ENCODE results near the gene NTHL1.
A peak's percentile ranks its signal among the peaks of the same experiment; 100 is the strongest.

NTHL1 gene

DNA sequence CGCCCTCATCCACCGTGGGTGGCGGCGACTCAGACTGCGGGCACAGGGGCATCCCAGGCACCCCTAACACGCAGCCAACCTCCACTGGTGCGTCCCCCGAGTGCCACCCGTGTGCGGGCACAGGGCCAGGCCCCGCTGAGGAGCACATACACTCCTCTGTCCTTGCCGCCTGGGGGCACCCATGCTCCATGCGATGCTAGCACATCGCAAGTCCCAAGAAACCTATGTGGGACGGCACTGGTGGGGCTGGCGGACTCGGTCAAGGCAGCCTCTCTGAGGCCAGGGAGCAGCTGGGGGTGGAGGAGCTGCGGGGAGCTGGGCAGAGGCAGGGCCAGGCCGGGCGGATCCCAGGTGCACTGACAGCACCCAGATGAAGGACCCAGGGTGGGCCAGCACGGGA, 42.0 kb downstream of the NTHL1 start:
- H3K4me3 Mint-ChIP-seq = peak overlapping the region in 2 of 3 experiments; percentile 64 to 80
- H3K36me3 Mint-ChIP-seq (ENCODE audit: low read depth) = peaks cover 8% of the 10 kb centered on the region
- no peaks in the 10 kb centered on the region for H3K9me3 Mint-ChIP-seq
- H3K27me3 Mint-ChIP-seq (ENCODE audit: low read depth) = peaks cover 4% of the 10 kb centered on the region
- H3K4me1 Mint-ChIP-seq = peaks cover 39% of the 10 kb centered on the region
- peak overlapping the region in 2 of 3 experiments; percentile 27 to 33 for H3K27ac Mint-ChIP-seq
- TF ChIP-seq, protein P1, sequence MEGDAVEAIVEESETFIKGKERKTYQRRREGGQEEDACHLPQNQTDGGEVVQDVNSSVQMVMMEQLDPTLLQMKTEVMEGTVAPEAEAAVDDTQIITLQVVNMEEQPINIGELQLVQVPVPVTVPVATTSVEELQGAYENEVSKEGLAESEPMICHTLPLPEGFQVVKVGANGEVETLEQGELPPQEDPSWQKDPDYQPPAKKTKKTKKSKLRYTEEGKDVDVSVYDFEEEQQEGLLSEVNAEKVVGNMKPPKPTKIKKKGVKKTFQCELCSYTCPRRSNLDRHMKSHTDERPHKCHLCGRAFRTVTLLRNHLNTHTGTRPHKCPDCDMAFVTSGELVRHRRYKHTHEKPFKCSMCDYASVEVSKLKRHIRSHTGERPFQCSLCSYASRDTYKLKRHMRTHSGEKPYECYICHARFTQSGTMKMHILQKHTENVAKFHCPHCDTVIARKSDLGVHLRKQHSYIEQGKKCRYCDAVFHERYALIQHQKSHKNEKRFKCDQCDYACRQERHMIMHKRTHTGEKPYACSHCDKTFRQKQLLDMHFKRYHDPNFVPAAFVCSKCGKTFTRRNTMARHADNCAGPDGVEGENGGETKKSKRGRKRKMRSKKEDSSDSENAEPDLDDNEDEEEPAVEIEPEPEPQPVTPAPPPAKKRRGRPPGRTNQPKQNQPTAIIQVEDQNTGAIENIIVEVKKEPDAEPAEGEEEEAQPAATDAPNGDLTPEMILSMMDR (IDR thresholded peaks at IDR 0.05; ENCODE audit: unreplicated experiment in 3 of 3) = no peak

GRCh38 chr16:2004795-2005517, 42.7 kb downstream of the NTHL1 start:
- Mint-ChIP-seq H3K27ac (no peak overlapping the region), H3K9me3 (no peaks in the 10 kb centered on the region), H3K27me3 (ENCODE audit: low read depth) (peaks cover 4% of the 10 kb centered on the region), H3K4me1 (peaks cover 34% of the 10 kb centered on the region), H3K36me3 (ENCODE audit: low read depth) (peaks cover 8% of the 10 kb centered on the region), H3K4me3 (no peak overlapping the region)
- TF ChIP-seq, protein P1 (IDR thresholded peaks at IDR 0.05; ENCODE audit: unreplicated experiment in 3 of 3) = no peak

DNA sequence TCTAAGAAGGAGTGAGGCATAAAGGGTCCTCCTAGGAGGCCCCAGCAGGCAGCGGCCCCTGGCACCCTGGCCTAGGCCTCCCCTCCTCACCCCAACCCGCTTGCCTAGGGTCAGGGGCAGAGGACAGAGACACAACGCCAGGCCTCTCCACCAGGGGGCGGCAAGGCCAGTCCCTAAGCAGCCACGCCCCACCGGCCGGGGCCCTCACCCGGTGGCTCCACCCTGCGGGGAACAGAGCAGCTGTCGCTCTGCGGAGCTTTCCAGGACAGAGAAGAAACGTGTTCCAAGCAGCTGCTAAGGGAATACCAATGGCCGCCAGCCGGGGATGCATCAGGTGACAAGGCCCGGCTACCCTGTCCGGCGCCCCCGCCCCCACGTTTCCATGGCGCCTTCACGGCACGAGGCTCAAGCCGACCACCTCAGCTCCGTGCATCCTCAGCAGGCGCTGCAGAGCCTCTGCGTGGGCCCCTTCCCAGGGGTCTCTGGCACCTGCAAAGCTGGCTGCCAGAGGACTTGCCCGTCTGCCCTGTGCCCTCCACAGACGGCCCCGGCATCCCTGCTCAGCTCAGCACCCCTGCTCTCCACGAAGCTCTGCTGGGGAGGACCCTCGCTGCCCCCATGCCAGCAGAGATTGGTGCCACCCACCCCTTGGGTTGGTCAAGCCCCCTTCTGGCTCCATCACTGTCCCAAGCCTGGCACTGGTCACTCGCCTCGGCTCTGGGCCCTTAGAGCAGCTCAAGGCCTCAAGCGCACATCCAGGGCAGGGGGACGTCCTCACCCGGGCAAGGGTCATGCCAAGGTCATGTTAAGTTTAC, 43.6 kb downstream of the NTHL1 start:
- no peak overlapping the region for H3K27ac Mint-ChIP-seq
- H3K9me3 Mint-ChIP-seq = no peaks in the 10 kb centered on the region
- peaks cover 8% of the 10 kb centered on the region for H3K36me3 Mint-ChIP-seq (ENCODE audit: low read depth)
- peaks cover 4% of the 10 kb centered on the region for H3K27me3 Mint-ChIP-seq (ENCODE audit: low read depth)
- H3K4me1 Mint-ChIP-seq = peaks cover 32% of the 10 kb centered on the region
- TF ChIP-seq, protein P1 (IDR thresholded peaks at IDR 0.05; ENCODE audit: unreplicated experiment in 3 of 3) = peak; percentile 94 to 97 (median 96)
- H3K4me3 Mint-ChIP-seq = no peak overlapping the region

GRCh38 chr16:2003231-2003826, 44.3 kb downstream of the NTHL1 start:
- Mint-ChIP-seq H3K27ac (no peak overlapping the region), H3K9me3 (no peaks in the 10 kb centered on the region), H3K4me1 (peaks cover 25% of the 10 kb centered on the region), H3K4me3 (no peak overlapping the region), H3K27me3 (ENCODE audit: low read depth) (peaks cover 4% of the 10 kb centered on the region), H3K36me3 (ENCODE audit: low read depth) (peaks cover 10% of the 10 kb centered on the region)
- TF ChIP-seq, protein P1 (IDR thresholded peaks at IDR 0.05; ENCODE audit: unreplicated experiment in 3 of 3) = no peak

DNA sequence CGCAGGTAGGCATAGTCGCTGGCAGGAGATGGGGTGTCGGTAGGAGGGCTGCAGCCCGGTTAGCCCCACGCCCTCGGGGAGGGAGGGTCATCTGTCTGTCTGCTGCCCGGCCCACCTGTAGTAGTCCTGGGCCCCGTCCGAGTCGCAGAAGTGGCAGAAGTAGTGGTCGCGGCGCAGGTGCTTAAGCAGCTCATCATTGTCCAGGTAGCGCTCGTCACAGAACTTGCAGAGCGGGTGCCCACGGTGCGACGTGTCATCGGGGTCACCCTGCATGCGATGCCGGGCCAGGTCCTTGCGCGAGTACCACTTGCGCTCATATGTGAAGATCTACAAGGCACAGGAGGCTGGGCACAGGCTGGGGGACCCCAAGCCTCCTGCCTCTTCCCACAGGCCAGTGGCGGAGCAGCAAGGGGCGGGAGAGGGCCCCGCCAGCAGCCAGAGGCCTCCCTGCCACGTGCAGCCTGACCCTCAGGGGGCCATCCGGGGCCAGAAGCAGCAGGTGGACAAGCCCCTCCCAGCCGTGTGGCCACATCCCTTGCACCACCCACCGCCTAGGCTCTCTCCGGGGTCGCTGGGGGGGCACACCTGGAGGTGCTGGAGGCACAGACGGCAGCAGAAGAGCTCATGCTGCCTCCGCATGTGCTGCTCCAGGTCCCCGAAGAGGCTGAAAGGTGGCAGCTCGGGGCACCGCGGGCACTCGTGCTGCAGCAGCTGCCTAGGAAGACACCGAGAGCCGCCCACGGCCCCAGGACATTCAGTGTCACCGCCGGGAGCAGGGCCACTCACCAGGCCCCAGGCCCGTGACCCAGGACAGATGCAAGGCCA, 45.0 kb downstream of the NTHL1 start:
- no peak overlapping the region for H3K27ac Mint-ChIP-seq
- peaks cover 19% of the 10 kb centered on the region for H3K4me1 Mint-ChIP-seq
- H3K36me3 Mint-ChIP-seq (ENCODE audit: low read depth) = peaks cover 14% of the 10 kb centered on the region
- H3K9me3 Mint-ChIP-seq = no peaks in the 10 kb centered on the region
- TF ChIP-seq, protein P1 (IDR thresholded peaks at IDR 0.05; ENCODE audit: unreplicated experiment in 3 of 3) = no peak
- peaks cover 4% of the 10 kb centered on the region for H3K27me3 Mint-ChIP-seq (ENCODE audit: low read depth)
- no peak overlapping the region for H3K4me3 Mint-ChIP-seq

All from nephron (organoid).